NCI-H748 treated with DMSO at 0.1 percent for 48 hours (cell line): ENCODE results near the gene KIAA0232.
"Not testable (repeated sequence)": the region's sequence is repeated elsewhere in the genome, so short reads cannot be mapped to it uniquely, and the experiment has no call there.

ENCODE experiments used
- DNase-seq: peaks from one replicate; lab custom pipeline; 2025; lab: John Stamatoyannopoulos, UW

KIAA0232 gene

DNA sequence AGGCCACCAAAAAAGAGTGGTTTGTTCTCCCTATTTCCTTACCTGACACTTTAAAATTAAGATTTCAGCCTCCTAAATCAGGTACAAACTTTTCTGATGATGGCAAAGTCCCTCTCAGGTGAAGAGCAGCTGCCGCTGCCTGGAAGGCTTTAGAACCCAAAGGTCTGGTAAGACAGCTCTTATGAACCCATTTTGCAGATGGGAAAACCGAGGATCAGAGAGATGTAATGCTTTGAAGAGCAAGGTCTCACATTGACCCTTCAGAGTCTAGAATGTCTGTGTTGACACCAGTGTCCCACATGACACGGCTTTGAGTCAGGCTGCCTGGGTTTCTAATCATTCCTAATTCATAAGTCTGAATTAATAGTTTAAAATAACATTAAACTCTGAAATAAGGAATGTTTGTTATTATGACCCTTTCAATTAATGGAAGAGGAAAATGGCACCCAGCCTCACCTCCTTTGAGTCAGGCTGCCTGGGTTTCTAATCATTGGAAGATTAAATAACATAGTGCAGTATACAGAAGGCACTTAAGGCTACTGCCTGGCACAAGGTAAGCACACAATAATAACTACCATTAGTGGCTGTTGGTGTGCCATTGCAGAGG is 27.9 kb upstream of the KIAA0232 start:
- DNase-seq, result no peak

DNA sequence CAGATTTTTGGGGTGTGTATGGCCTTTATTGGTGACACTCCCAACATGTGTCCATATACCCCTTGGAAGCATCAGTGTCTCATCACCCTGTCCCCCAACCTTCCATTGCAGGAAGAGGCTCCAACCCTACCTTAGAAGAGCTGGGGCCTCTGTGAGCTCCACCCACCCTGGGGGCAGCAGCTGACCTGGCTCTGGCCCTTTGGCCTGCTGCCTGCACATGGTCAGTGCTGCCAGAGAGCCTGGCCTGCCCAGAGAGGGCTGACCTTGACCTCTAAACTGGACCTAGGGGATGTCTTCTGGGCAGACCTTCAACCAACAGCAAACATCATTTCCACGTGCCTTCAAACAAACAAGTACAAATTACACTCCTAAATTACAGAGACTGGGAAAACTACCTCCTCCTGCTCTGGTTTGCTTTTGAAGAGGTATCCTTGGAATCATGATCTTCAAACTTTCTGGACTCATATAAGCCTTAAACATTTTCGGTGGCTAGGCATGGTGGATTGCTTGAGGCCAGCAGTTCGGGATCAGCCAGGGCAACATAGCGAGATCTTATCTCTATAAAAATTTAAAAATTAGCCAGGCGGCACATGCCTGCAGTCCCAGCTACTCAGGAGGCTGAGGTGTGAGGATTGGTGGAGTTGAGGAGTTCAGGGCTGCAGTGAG is 27.3 kb upstream of the KIAA0232 start:
- DNase-seq, result no peak

DNA sequence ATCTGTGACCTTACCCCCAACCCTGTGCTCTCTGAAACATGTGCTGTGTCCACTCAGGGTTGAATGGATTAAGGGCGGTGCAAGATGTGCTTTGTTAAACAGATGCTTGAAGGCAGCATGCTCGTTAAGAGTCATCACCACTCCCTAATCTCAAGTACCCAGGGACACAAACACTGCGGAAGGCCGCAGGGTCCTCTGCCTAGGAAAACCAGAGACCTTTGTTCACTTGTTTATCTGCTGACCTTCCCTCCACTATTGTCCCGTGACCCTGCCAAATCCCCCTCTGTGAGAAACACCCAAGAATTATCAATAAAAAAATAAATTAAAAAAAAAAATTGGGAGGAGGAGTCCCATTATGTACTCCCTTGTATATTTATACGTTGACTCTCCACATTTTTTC is 26.2 kb upstream of the KIAA0232 start:
- not testable (repeated sequence) for DNase-seq

DNA sequence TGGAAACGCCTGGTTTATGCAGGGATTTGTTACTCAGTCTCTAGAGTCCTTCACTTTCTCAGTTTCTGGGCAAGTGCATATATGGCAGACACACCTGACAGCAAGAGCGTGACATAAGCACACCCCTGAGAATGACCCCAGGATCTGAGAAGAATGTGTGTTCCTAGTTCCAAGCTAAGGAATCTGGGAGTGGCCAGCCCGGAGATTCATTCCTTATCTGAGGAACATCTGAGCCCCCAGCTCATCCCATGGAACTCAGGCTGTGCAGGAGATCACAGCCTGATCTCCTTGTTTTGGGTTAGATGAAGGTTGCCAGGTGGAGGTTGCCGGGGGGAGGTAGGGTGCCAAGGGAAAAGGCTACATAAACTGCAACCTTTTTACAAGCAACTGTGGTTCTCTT is 23.8 kb upstream of the KIAA0232 start:
- no peak for DNase-seq

DNA sequence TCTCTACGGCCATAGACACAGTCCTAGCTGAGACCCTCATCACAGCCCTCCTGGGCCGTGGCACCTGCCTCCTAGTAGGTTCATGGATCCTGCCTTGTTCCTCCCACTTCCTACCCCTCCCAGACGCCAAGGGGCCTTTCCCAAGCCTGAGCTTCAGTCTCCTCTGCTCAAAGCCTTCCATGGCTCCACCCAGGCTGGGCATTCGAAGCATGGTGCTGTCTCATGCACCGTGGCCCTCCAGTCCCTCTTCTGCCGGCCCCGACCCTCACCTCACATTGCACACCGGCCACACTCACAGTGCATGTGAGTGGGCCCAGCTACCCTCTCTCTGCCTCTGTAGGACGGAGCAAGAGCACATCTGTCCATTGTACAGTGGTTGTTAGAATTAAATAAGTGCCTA is 21.7 kb upstream of the KIAA0232 start:
- DNase-seq, result no peak

DNA sequence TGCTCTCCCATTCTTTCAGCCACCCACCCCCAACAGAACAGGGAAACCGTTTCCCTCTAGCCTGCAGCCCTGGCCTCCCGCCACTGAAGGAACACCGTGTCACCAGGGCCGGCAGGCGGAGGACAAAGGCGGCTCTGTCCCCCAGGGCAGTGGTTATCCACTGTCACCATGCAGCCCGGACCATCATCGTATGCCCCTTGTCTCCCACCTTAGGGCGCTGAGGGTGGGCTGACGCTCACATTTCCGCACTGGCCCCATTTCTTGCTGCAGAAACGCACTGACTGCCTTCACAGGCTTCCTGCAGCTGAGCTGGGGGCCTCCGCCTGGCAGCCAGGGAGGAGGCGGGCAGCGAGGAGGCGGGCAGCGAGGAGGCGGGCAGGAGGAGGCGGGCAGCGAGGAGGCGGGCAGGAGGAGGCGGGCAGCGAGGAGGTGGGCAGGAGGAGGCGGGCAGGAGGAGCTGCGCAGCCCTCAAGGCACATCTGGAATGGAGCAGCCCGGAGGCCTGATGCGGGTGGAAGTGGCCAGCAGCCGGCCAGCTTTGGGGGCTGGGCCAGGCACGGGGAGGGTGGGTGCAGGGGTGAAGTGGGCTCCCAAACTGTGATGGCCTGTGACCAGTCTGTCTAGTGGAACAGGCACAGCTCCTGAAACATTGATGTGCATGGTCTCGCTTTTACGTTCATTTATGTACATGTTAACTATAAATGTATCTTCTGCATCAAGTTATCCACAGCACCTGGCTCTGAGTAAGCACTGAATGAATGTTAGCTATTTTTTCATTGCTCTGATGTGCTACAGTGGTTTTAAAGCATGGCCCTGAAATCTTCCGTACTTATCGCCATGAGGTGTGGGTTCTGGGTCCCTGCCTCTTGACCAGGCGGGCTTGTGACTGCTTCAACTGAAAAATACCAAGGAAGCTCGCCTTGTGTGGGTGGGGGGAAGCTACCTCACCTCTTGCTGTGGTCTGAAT is 20.6 kb upstream of the KIAA0232 start:
- no peak for DNase-seq

DNA sequence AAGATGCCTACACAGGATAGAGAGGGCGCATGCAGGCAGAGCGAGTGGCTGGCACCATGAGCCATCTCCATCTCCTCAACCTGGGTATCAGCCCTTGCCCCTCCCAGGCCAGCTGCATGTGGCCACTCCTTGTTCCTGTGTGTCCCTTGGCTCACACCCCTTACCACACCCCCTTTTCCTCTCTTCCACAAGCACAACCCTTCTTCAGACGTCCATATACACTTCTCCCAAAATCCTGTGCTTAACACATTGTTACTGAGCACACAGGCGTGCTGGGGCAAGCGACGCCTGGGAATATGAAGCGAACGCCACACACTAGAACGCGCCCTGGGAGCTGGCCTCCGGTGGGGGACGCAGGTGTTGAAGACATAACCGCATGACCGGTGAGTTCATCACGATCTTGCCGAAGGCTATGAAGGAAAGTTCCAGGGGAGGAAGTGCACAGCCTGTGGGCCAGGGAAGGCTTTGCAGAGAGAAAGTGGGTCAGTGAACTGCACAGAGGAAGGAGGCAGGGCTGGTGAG is 19.1 kb upstream of the KIAA0232 start:
- DNase-seq, result no peak

DNA sequence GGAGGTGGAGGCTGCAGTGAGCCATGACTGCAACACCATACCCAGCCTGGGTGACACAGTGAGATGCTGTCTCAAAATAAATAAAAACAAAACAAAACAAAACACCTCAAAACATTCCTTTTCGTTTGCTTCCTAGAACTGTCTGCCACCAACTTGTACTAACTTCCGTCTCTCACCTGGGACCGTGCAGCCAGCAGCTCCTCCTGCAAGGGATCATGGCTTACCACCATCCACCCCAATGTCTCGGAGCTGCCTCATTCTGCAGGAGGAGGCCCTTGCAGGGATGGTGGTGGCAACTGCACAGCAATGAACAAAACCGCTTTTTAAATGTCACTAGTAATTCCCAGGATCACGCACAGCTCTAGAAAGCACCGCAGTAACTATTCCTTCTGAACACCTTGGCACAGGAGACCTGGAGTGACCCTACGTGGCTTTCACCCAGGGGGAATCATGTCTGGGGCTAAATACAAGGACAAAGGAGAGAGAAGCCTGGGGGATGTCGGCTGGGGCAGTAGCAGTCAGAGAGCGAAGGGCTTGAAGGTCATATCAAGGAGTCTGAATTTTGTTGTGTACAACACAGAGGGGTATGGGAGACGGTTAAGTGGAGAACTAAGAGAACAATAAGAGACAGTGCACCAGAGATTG is 17.4 kb upstream of the KIAA0232 start:
- no peak for DNase-seq

DNA sequence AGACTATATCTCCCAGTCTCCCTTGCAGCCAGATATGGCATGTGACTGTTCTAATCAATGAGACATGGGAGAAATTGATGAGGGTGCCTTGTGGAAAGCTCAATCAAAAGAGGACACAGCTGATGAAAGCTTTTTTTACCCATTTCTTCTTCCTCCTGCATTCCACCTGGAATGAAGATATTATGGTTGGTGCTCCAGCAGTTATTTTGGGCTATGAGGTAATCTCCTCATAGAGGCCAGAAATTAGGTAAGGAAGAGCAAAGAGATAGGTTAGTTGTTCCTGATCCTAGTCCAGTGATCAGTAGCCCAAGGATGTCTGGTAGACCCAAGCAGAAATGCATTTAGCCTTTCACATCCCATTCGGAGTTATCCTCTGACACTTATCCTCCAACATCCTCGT is 16.8 kb upstream of the KIAA0232 start:
- DNase-seq, result no peak

DNA sequence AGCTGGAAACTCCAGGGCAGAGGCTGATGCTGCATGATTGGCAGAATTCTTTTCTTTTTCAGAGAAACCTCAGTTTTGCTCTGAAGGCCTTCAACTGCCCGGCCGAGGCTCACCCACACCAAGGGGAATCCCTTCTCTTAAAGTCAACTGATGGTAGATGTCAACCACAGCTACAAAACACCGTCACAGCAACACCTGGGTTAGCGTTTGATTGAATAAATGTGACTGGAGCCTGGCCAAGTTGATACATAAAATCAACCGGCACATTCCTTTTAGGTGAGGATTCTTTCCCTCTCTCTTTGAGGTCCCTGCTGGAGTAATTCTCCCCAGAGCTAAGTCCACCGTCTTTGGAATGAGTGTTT is 15.2 kb upstream of the KIAA0232 start:
- DNase-seq, result no peak

DNA sequence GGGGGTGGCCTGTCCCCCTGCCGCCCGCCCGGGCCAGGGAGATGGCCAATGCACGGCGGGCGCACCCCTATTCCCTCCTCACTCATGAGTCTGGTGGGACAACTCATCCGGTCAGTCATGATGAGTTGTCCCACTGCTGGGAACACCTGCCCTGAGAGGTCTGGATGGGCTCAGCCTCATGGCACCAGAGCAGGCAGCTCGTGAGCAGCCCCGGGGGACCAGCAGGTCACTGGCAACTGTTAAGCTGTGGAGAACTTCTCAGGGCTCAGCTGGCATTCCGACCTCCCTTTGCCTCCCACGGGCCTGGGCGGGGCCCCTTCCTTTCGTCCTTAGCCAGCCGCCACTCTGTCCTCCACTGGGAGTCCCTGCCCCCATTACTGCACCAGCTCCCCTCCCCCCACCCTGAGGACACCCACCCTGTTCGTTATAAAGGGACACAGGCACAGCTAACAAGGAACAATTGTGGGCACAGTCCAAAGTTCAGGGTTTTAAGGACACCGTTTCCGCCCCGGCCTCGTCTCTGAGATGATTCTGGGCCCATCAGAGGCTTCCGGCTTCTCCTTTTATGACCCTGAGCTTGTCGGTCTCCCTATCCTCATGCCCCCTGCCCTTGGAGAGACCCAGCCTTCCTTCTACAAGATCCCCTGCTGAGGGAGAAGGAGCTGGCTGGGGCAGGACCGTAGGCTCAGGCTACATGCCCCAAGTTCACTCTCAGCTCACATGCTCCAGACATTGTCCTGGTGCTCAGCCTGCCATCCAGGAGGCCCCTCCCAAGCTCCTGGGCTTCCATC is 14.6 kb upstream of the KIAA0232 start:
- no peak for DNase-seq

DNA sequence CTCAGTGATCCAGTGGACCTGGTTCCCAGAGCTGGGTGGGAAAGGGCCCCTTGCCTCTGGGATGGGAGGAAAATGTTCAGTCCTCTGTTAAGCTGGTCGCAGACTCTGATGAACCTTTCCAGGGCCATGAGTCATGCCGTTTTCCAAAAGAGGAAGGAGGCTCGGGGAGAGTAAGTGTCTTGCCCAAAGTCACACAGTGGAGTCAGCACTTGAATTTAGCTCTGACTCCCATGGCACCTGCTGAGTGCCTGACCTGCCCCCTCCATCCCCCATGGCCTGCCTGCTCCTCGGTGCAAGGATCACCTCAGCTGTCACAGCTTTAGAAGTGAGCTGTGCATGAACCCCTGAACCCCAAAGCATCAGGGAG is 14.0 kb upstream of the KIAA0232 start:
- no peak for DNase-seq

DNA sequence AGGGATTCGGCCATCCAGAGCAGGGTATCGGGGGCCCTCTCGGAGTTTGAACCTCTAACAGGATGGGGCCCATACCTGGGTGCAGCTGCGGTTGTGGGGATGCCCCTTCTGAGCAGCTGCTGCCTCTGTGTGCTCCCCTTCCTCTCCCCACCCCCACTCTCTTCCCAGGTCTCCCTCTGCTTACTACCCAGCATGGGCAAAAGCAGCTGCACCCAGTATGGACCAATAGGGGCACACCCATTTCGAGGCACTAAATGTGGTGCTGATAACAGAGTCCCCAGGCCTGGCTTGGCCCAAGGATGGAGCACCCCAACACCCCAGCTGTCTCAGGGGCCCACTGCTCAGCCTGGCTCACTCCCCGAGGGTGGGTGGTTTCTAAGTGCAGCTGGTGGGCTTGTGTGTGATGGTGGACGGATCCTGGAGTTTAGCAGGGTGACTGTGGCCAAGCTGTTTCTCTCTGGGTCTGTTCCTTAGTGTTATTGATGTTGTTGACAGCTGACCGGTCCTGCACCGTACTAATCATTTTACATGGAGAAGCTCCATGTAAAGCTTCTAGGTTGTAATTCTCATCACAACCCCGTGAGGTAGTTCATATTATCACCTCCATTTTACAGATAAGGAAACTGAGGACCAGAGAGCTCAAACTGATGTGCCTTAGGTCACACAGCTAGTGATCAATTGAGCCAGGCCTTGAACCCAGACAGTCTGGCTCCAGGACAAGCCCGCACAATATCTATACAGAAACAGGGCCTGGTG is 13.1 kb upstream of the KIAA0232 start:
- DNase-seq, result no peak

DNA sequence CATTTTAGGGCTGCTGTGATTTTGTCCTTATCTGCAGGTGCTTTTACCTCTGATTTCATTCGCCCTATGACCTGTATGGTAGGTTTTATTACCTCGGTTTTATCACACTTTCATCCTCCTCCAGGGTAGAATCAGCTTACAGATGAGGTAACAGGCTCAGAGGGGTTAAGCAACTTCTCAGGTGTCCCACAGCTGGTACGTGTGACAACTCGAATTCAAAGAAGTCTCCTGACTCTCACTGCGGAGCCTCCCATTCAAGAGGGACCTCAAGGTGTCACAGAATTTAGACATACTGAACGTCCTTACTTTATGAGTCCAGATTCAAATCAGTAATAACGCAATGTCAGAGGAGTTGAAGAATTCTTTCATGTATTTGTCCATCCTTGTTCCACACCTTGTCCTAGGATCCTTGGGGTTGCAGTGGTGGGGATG is 12.5 kb upstream of the KIAA0232 start:
- no peak for DNase-seq

DNA sequence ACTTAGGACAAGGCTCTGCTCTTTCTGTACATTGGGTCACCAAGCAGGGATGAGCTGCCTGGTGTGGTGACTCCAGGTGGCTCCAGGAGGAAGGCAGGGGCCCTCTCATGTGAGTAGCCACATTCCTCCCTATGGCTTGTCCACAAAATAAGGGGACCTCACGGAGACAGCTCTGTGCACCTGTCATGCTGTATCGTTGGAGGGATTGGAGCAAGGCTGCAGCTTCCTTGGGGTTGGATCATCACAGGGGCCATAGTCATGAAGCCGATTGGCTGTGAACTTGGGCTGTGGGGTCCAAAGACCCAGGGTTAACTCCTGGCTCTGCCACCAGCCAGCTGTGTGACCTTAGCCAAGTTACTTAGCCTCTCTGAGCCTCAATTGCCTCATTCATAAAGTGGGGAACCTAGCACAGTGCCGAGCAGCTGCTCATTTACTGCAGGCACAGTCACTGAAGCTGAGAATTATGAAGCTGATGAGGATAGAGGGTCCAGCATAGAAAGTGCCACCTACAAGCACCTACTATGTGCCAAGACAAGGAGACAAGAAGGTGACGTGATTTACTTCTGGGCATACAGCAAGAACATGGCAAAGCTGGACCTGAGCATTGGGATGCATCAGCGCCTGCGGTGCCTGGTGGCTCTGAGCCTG is 11.8 kb upstream of the KIAA0232 start:
- no peak for DNase-seq

DNA sequence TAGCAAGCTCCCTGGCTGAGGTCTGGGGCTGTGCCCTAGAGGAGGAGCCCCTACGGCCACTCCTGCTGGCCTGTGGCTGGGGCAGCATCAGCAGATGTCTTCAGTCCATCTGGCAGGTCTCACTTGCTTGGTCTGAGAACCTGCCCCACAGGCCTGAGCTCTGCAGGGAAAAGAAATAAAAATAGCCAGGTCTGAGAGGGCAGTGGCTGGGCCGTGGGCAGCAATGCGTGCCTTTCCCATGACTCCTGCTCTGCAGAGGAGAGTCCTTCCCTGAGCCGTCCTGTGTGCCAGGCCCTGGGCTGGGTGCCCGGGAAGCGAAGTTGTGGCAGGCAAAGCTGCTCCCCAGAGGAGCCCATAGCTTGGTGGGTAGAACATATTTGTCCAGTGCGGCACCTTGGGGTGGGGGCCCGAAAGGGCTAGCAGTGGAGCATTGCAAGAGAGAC is 11.3 kb upstream of the KIAA0232 start:
- DNase-seq, result no peak

DNA sequence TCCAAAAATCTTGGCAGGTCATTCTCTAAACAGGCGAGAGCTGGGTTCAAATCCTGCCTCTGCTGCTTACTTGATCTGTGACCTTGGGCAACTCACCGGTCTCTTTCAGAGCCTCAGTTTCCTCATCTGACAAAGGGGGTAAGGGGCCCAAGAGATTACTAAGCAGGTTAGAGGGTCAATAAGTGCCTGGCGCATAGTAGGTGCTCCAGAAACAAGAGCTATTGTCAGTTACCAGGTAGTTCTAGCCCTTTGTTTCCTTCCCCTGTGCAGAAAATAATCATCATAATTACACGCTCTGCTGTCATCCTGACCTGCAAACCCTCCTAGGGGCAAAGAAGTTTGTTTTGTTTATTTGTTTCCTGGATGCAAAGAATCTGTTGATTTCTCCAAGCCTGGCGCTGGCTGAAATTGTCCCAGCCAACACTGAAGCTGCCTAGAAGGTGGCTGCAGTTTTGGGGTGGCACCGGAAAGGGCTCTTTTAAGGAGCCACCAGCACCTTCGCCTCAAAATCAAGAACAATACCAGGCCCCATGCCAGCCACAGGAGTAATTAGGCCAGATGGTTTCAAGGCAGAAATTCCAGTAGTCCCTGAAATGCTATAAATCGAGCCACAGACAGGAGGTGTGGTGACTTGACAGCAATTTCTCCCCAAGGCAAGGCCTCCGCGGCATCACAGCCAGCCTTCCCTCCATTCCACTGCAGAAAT is 10.2 kb upstream of the KIAA0232 start:
- DNase-seq, result no peak

DNA sequence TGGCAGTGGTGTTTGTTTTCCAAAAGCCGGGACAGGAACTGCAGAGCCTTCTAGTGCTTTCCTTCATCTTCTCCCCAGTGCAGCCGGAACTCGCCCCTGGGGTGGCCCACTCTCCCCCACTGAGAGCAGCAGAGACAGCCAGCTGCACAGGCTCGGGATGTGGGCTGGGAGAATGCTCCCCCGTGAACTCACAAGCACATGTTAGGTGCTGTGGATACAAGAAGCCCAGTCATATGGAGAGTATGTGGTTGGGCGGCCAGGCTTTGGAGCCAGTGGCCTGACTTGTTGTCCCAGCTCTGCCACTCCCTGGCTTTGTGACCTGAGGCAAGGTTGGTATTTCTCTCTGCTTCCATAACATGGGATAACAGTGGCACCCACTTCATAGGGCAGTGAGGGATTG is 9.4 kb upstream of the KIAA0232 start:
- no peak for DNase-seq
